ENCODE measurements around the gene MRPL53. TPM values are rescaled to one million over a fixed set of nuclear protein-coding genes. Genes with fewer than 3 reads are reported as not detected.

The MRPL53 gene
- total RNA-seq, 1 experiment from 2014 or later: 98.1 TPM

DNA sequence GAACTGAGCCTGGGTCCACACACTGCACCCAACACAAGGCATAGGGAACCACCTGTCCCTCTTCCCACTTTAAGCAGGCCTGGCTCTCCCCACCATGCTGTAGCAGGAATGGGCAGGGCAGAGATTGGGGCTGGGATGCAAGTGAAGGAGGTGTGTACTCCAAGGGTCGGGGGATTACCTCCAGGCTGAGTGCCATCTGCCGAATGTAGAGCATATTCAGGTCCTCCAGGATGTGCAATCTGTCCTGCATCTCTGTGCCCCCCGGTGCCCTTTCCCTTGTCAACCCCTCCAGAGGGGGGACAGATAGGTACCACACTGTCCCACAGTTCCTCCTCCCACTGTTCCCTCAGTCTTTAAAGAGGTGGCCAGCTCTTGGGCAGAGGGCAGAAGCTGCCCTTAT lies 33.1 kb downstream of the MRPL53 start:
- Histone ChIP-seq H3K36me3 (ENCODE audit: control insufficient read depth, insufficient read depth, low read length) (no peaks in the 10 kb centered on the region), H3K4me1 (ENCODE audit: control insufficient read depth, insufficient read depth, low read length) (peaks cover 10% of the 10 kb centered on the region), H3K27ac (ENCODE audit: low read length) (peak overlapping the region; percentile 90), H3K9me3 (ENCODE audit: control insufficient read depth, insufficient read depth, low read depth, low read length) (no peaks in the 10 kb centered on the region), H3K27me3 (ENCODE audit: control insufficient read depth, insufficient read depth, low read length) (no peaks in the 10 kb centered on the region), H3K4me3 (ENCODE audit: low read depth in 2 of 2, low read length in 2 of 2) (peak overlapping the region; percentile 67 to 93)
- BruUV-seq (replicated peaks): no TSS peak
- POLR2A ChIA-PET: interaction anchor here (1.5 kb wide), 1 partner anchor 18 kb away, joined by 3 read pairs; the partner anchor contains the start of genes C2orf81 and WDR54
- no peak for TF ChIP-seq TCF7L2 (IDR thresholded peaks at IDR 0.05; ENCODE audit: low read depth, low read length)
- no peak for TF ChIP-seq REST (IDR thresholded peaks at IDR 0.05; ENCODE audit: insufficient read depth in 1 of 2, low read depth in 2 of 2, low read length in 1 of 2)
- no peak for TF ChIP-seq SIN3A (IDR thresholded peaks at IDR 0.05; ENCODE audit: borderline replicate concordance, insufficient read depth, low read depth, low read length)
- no peak for TF ChIP-seq POLR2AphosphoS5 (IDR thresholded peaks at IDR 0.05; ENCODE audit: low read depth, low read length)
- TF ChIP-seq, protein P1, sequence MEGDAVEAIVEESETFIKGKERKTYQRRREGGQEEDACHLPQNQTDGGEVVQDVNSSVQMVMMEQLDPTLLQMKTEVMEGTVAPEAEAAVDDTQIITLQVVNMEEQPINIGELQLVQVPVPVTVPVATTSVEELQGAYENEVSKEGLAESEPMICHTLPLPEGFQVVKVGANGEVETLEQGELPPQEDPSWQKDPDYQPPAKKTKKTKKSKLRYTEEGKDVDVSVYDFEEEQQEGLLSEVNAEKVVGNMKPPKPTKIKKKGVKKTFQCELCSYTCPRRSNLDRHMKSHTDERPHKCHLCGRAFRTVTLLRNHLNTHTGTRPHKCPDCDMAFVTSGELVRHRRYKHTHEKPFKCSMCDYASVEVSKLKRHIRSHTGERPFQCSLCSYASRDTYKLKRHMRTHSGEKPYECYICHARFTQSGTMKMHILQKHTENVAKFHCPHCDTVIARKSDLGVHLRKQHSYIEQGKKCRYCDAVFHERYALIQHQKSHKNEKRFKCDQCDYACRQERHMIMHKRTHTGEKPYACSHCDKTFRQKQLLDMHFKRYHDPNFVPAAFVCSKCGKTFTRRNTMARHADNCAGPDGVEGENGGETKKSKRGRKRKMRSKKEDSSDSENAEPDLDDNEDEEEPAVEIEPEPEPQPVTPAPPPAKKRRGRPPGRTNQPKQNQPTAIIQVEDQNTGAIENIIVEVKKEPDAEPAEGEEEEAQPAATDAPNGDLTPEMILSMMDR (IDR thresholded peaks at IDR 0.05): no peak
- in situ Hi-C loops (cut with HindIII; ENCODE audit: low pct_unique_long_range_greater_than_20kb, low sequenced_read_pairs) (no loop called here), intact Hi-C loops (cut with micrococcal nuclease; ENCODE audit: unreplicated experiment) (no loop called here)
- DNase-seq (ENCODE audit: low read depth, low spot score) (no peak), ATAC-seq (no peak)
- CTCF ChIA-PET: no interaction called here

DNA sequence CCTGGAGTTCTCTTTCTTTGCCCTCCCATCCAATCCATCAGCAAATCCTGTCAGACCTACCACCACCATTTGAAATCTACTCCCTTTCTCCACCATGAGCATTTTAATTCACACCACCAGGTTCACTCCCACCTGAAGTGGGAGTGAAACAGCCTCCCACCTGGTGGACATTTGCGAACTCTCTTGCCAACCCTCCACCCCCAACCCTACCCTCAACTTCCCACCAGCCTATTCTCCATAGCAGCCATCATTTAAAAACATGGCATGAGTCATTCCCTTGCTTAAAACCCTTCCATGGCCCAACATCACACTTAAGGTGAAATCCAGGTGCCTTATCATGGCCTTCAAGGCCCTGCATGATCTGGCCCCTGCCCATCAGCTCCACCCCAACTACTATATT lies 34.2 kb downstream of the MRPL53 start:
- in situ Hi-C loops (cut with HindIII; ENCODE audit: low pct_unique_long_range_greater_than_20kb, low sequenced_read_pairs): no loop called here
- no TSS peak for BruUV-seq (replicated peaks)
- TF ChIP-seq SIN3A (IDR thresholded peaks at IDR 0.05; ENCODE audit: borderline replicate concordance, insufficient read depth, low read depth, low read length): no peak
- TF ChIP-seq, protein P1 (IDR thresholded peaks at IDR 0.05): no peak
- no peak for TF ChIP-seq REST (IDR thresholded peaks at IDR 0.05; ENCODE audit: insufficient read depth in 1 of 2, low read depth in 2 of 2, low read length in 1 of 2)
- TF ChIP-seq TCF7L2 (IDR thresholded peaks at IDR 0.05; ENCODE audit: low read depth, low read length): no peak
- TF ChIP-seq POLR2AphosphoS5 (IDR thresholded peaks at IDR 0.05; ENCODE audit: low read depth, low read length): no peak

More for the DNA sequence above, 34.2 kb downstream of the MRPL53 start:
- POLR2A ChIA-PET: no interaction called here
- no peak overlapping the region for H3K4me3 ChIP-seq (ENCODE audit: low read depth in 2 of 2, low read length in 2 of 2)
- H3K27me3 ChIP-seq (ENCODE audit: control insufficient read depth, insufficient read depth, low read length): no peaks in the 10 kb centered on the region
- peaks cover 10% of the 10 kb centered on the region for H3K4me1 ChIP-seq (ENCODE audit: control insufficient read depth, insufficient read depth, low read length)
- CTCF ChIA-PET: no interaction called here
- intact Hi-C loops (cut with micrococcal nuclease; ENCODE audit: unreplicated experiment): no loop called here
- H3K27ac ChIP-seq (ENCODE audit: low read length): no peak overlapping the region
- no peak for ATAC-seq
- DNase-seq (ENCODE audit: low read depth, low spot score): no peak
- no peaks in the 10 kb centered on the region for H3K36me3 ChIP-seq (ENCODE audit: control insufficient read depth, insufficient read depth, low read length)
- H3K9me3 ChIP-seq (ENCODE audit: control insufficient read depth, insufficient read depth, low read depth, low read length): no peaks in the 10 kb centered on the region

Data from Panc1 (cell line).